ENCODE results near the gene CNOT10.
"Not testable (repeated sequence)": the region's sequence is repeated elsewhere in the genome, so short reads cannot be mapped to it uniquely, and the experiment has no call there.

The CNOT10 gene

GRCh38 chr3:32655167-32655566 lies 29.8 kb upstream of the CNOT10 start:
- TF ChIP-seq, protein P1, sequence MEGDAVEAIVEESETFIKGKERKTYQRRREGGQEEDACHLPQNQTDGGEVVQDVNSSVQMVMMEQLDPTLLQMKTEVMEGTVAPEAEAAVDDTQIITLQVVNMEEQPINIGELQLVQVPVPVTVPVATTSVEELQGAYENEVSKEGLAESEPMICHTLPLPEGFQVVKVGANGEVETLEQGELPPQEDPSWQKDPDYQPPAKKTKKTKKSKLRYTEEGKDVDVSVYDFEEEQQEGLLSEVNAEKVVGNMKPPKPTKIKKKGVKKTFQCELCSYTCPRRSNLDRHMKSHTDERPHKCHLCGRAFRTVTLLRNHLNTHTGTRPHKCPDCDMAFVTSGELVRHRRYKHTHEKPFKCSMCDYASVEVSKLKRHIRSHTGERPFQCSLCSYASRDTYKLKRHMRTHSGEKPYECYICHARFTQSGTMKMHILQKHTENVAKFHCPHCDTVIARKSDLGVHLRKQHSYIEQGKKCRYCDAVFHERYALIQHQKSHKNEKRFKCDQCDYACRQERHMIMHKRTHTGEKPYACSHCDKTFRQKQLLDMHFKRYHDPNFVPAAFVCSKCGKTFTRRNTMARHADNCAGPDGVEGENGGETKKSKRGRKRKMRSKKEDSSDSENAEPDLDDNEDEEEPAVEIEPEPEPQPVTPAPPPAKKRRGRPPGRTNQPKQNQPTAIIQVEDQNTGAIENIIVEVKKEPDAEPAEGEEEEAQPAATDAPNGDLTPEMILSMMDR (IDR thresholded peaks at IDR 0.05; ENCODE audit: low read depth, low read length), result no peak
- DNase-seq (ENCODE audit: low read depth in 2 of 2), result no peak
- H3K4me3 ChIP-seq (replicated peaks in 1 of 2; ENCODE audit: low read depth in 2 of 2, low read length in 2 of 2), result no peak overlapping the region

GRCh38 chr3:32660634-32661033 lies 24.4 kb upstream of the CNOT10 start:
- no peak for DNase-seq (ENCODE audit: low read depth in 2 of 2)
- no peak overlapping the region for H3K4me3 ChIP-seq (replicated peaks in 1 of 2; ENCODE audit: low read depth in 2 of 2, low read length in 2 of 2)
- TF ChIP-seq, protein P1 (IDR thresholded peaks at IDR 0.05; ENCODE audit: low read depth, low read length), result no peak

DNA sequence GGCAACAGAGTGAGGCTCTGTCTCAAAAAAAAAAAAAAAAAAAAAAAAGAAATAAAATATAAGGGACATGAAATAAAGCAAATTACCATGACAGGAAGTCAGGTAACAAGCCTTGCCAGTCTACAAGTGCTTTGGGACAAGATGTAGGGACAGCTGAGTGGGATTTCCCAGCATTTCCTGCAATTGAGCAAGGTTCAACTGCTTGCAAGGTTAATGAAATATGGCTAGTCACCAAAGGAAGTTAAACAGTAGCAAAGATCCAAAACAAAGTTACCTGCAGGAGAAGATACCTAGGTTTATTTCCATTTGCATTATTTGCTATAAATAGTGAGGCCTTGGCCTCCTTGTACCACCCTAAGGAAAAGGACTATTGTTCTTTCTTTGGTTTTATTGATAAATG lies 22.3 kb upstream of the CNOT10 start:
- no peak overlapping the region for H3K4me3 ChIP-seq (replicated peaks in 1 of 2; ENCODE audit: low read depth in 2 of 2, low read length in 2 of 2)
- TF ChIP-seq, protein P1 (IDR thresholded peaks at IDR 0.05; ENCODE audit: low read depth, low read length), result no peak
- no peak for DNase-seq (ENCODE audit: low read depth in 2 of 2)

DNA sequence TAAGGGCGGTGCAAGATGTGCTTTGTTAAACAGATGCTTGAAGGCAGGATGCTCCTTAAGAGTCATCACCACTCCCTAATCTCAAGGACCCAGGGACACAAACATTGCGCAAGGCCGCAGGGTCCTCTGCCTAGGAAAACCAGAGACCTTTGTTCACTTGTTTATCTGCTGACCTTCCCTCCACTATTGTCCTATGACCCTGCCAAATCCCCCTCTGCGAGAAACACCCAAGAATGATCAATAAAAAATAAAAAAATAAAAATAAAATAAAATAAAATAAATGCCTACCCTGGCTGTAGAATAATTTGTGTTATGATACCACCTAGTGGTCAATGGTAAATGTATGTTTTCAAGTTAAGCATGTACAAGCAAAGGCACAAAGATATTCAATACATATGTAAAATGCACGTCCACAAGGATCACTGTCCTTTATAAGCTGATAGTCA lies 20.3 kb upstream of the CNOT10 start:
- TF ChIP-seq, protein P1 (IDR thresholded peaks at IDR 0.05; ENCODE audit: low read depth, low read length), result peak; percentile 34
- H3K4me3 ChIP-seq (replicated peaks in 1 of 2; ENCODE audit: low read depth in 2 of 2, low read length in 2 of 2), result not testable (repeated sequence)
- peak; percentile 70 to 76 for DNase-seq (ENCODE audit: low read depth in 2 of 2)

DNA sequence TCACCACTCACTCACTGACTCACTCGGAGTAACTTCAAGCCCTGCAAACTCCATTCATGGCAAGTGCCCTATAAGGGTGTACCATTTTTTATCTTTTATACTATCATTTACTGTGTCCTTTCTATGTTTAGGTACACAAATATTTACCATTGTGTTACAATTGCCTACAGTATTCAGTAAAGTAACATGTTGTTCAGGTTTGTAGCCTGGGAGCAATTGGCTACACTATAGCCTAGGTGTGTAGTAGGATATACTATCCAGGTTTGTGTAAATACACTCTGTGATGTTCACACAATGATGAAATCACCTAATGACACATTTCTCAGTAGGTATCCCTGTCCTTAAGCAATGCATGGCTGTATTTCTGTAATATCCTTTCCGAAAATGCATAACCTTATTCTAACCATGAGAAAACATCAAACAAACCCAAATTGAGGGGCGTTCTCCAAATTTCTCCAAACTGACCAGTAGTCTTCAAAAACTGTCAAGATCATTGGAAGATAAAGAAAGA lies 17.9 kb upstream of the CNOT10 start:
- TF ChIP-seq, protein P1 (IDR thresholded peaks at IDR 0.05; ENCODE audit: low read depth, low read length), result no peak
- H3K4me3 ChIP-seq (replicated peaks in 1 of 2; ENCODE audit: low read depth in 2 of 2, low read length in 2 of 2), result no peak overlapping the region
- no peak for DNase-seq (ENCODE audit: low read depth in 2 of 2)

DNA sequence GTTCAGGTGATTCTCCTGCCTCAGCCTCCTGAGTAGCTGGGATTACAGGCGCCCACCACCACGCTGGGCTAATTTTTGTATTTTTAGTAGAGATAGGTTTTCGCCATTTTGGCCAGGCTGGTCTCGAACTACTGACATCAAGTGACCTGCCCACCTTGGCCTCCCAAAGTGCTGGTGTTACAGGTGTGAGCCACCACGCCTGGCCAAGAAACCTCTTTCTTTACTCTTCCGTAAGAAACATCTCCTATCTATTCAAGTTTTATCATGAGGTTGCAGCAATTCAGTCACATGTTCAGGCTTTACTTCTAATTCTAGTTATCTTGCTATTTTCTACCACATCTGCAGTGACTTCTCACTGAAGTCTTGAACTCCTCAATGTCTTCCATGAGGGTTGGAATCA lies 15.8 kb upstream of the CNOT10 start:
- DNase-seq (ENCODE audit: low read depth in 2 of 2); H3K4me3 ChIP-seq (replicated peaks in 1 of 2; ENCODE audit: low read depth in 2 of 2, low read length in 2 of 2): not testable (repeated sequence)

GRCh38 chr3:32673730-32674129 lies 11.3 kb upstream of the CNOT10 start:
- DNase-seq (ENCODE audit: low read depth in 2 of 2); H3K4me3 ChIP-seq (replicated peaks in 1 of 2; ENCODE audit: low read depth in 2 of 2, low read length in 2 of 2): not testable (repeated sequence)

- TF ChIP-seq, protein P1 (IDR thresholded peaks at IDR 0.05; ENCODE audit: low read depth, low read length), result no peak
- DNase-seq (ENCODE audit: low read depth in 2 of 2), result no peak
- no peak overlapping the region for H3K4me3 ChIP-seq (replicated peaks in 1 of 2; ENCODE audit: low read depth in 2 of 2, low read length in 2 of 2)
These were observed 9.8 kb upstream of the CNOT10 start for GRCh38 chr3:32675164-32675563.
